T-helper 1 cell (primary cell): Measurements from ENCODE around the gene MIOX.

ENCODE experiments used
- DNase-seq, 5 donors: peaks; one replicate each; pipeline ENCODE4 v3.0.0-alpha.2; 2012 to 2020

MIOX gene

DNA sequence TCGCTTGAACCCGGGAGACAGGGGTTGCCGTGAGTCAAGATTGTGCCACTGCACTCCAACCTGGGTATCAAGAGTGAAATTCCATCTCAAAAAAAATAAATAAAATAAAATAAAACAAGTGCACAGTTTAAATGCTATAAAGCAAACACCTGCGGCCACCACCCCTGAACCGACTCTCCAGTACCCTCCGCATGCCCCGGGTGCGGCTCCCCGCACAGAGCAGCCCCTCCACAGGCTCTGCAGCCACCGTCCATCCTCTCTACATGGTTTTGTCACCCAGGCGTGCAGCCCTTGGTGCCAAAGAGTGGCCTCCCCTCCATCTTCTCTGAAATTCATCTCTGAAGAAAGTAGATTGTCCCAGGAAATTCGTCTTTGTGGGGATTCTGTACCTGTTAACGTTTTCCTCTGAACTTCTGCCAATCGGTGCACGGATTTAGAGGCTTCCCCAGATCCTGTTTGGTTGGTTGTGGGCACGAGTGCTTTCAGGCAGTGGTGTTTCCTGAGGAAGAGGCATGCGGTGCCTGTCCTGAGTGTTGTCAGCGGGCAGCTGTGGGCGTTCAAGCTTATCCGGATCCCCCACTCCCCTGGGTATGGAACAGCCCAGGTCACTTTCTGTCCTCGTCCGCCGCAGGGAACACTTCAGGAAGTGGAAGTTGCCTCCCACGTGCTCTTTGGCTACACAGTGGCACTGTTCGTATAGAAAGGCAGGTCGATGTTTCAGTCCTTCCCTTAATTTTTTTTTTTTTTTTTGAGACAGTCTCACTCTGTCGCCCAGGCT lies 4.1 kb downstream of the MIOX start:
- DNase-seq: no peak

DNA sequence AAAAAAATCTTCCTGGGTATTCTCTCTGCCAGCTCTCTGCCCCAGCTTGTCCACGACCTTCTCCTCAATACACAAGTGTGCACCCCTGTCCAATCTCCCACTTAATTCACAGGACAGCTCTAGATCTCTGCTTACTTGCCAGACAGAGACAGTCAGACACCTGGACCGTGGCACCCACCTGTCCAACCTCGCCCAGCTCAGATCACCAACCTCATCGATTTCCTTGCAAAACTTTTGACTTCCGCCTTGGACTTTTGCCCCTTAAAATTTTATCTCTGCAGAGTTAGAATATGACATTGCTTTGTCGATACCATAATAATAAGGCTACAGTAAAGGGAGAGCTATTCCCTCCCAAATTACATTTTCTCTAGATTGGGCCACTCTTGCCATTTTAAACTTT lies 10.4 kb downstream of the MIOX start:
- no peak for DNase-seq

DNA sequence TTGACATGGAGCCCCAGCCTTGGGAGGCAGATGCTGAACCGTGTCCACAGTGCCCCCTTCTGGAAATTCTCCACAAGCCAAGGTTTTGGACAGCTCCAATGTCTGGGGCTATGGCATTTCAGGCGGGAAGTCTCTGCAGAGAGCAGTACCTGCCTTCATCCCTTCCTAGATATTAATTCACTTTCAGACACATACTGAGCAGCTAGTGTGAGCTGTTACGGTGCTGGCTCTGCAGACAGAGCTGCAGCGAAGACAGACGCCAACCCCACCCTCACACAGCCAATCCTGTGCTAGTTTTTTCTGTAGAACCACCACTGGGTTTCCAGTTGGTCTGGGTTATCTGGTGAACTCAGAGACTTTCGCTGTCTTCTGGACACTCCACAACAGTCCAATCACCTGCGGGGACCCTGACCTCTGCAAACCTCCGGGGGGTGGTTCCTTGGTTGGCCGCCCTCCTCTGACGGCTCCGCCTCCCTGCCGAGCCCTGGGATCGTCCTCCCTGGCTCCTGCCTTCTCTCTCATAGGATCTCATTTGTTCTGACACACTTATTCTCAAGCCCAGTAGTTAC lies 11.7 kb downstream of the MIOX start:
- DNase-seq: peak in 4 of 5 donors; percentile 47 to 64 (median 57)

DNA sequence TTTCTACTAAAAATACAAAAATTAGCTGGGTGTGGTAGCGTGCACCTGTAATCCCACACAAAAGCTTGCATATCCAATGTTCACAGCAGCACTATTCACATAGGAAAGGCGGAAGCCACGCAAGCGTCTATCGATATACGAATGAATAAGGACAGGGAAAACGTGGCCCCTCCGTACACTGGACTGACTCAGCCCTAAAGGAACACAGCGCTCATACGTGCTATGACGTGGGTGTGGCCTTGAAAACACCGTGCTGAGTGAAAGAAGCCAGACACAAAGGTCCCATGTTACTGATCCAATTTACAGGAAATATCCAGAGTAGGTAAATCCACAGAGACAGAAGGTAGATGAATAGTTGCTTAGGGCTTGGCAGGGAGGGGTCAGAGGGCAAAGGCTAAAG lies 13.8 kb downstream of the MIOX start:
- DNase-seq: no peak

DNA sequence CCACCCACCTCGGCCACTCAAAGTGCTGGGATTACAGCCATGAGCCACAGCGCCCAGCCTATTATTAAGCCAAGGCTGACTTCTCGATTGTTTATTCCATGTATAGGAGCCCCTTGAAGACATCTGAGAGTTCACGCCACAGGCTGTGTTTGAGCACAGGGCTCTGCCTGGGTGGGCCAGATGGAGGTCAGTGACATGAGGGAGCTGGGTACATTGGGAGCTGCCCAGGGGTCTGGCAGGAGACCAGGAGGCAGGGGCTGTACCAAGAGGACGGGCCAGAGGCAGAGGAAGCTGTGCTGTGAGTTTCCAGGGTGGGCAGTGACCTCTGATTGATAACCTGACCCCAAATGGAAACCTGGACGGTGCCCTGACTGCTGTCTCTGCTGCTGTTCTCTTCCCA lies 15.4 kb downstream of the MIOX start:
- no peak for DNase-seq

DNA sequence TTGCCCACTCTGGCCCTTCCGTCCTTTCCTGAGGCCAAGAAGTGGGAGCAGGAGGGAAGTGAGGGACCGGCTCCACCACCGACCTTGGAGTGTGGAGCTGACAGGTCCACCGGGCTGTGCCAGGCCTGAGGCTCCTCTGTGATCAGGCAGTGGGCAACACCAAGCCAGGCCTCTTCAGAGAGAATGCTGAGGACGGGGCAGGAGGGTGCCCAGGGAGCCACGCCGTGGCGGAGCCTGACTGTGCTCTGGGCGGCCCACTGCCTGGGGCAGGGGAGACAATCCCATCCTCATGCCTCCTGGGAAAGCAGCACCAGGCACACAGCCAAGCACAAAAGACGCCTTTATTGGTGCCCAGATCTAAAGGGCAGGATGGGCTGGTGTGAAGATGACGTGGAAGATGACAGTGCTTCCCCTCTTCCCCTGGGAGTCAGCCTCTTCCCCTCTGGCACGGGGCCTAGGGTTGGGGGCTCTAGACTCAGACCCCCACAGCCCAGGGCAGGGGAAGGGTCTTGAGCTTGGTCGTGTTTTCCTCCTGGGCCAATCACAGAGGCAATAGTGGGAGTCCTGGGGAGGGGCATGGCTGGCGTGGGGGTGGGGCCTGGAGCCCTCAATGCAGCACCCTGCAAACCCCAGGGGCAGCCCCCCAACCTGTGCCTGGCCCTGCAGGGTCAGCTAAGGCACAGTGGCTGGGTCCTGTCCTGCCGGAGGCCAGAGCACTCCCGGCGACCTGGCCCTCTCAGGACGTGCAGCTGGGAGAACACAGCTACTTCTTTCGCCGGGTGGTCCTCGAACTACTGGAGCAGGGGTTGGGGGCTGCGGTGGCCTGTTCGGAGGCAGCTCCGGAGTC lies 16.2 kb downstream of the MIOX start:
- no peak for DNase-seq

DNA sequence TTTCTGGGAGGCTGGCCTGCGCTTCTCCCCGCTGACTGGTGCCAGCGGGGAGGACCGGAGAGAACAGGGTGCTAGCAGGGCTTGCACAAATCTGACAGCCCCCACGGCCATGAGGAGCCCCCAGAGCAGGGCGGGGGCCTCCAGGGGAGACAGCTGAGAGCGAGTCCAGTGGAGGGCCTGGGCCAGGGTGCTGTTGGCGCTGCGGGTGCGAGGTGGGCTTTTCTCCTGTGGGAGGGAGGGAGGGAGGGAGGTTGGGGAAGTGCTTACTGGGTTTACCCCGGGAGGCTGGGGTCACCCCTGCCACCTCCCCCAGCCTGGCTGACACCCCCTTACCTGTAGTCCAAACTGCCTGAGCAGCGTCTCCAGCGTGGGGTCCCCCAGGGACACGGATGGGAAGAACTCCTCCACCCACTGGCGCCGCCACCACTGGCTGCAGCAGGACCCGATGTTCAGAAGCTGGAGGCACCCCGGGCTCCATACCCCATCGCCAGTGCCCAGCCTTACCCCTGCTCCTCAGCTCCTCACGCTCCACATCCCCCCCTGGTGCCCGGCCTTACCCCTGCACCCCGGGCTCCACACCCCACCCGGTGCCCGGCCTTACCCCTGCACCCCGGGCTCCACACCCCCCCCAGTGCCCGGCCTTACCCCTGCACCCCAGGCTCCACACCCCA lies 17.0 kb downstream of the MIOX start:
- peak in 1 of 5 donors; percentile 22 for DNase-seq

DNA sequence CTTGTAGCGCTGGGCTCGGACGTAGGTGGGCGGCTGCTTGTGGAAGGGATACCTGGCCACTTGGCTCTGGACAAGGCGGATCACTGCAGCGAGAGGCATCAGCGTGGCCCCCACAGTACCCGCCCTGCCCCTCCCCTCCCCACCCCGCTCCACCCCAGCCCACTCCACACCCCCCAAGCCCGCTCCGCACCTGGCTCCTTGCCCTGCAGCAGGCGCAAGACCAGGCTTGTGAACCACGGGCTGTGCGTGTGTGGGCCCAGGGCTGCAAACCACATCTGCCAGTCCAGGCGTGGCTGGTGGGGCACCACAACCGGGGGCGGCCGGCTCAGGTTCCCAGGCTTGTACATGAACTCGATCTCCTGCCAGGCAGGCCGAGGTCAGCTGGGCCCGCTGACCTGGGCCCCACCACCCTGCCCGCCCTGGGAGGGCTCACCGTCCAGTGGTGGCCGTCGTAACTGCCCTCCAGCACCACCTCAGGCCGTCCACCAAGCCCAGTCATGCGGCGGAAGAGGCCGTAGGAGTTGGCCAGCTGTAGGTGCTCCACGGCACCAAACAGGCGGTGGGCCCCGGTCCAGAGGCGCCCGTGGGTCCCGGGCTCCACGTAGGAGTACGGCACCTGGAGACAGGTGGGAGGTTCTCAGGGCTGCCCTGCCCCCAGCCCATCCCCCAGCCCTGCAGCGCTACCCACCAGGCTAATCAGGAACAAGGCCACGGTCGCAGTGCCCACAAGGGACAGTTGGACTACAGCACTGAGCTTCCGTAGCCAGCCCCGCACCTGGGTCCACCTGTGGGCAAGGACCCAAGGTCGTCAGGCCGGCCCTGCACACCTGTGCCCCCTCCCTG lies 17.9 kb downstream of the MIOX start:
- peak in 1 of 5 donors; percentile 12 for DNase-seq

DNA sequence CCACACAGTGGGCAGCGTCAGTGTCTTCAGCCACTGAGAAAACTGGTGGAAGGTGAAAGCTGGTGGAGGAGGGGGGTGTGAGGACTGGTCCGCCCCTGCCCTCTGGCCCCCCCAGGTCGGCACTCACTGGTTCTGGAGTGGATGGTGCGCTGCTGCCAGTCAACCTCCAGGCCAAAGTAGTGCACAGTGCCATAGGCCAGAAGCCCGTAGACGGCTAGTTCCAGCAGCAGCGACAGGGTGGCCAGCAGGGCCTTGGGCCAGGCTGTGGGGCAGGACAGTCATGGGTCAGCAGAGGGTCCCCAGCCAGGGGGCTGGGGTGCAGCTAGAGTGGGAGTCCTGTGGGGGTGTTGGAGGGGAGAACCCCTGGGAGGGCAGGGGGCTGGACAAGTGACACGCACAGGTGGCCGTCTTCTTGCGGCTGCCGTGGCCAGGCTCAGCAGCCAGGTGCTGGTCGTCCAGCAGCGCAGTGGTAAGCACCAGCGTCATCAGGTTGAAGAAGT lies 18.7 kb downstream of the MIOX start:
- DNase-seq: no peak

DNA sequence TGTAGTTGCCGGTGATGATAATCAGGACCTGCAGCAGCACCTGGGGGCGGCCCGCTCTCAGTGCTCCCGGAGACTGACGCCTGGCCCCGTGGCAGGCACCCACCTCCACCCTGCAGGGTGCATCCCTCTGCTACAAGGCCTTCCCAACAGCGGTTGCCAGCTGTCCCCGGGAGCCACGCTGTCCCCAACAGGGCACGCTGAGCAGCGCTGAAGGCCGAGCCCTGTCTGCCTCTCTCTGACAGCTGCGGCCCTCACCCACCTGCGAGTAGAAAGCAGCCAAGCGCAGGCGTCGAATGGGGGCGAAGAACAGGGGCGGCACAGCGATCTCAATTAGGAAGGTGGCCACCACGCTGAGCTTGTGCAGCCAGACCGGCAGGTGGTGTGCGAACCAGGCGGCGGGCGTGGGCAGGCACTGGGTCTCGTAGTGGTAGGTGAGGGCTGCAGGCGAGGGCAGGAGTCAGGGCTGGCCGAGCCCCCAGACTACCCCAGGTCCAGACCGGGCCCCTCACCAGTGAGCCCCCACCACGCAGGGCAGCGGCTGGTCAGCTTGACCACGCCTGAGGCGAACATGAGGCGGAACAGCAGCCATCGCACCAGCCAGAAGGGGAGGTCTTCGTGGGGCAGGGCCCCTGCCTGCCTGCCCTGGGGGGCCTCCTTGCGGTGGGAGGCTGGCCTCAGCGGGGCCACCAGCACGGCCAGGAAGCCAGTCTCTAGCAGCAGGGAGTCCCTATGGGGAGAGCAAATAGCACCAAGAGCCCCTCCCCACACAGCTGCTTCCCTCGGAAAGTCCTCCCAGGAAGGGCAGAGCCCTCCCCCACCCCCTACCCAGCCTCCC lies 19.3 kb downstream of the MIOX start:
- DNase-seq: peak in 1 of 5 donors; percentile 10

DNA sequence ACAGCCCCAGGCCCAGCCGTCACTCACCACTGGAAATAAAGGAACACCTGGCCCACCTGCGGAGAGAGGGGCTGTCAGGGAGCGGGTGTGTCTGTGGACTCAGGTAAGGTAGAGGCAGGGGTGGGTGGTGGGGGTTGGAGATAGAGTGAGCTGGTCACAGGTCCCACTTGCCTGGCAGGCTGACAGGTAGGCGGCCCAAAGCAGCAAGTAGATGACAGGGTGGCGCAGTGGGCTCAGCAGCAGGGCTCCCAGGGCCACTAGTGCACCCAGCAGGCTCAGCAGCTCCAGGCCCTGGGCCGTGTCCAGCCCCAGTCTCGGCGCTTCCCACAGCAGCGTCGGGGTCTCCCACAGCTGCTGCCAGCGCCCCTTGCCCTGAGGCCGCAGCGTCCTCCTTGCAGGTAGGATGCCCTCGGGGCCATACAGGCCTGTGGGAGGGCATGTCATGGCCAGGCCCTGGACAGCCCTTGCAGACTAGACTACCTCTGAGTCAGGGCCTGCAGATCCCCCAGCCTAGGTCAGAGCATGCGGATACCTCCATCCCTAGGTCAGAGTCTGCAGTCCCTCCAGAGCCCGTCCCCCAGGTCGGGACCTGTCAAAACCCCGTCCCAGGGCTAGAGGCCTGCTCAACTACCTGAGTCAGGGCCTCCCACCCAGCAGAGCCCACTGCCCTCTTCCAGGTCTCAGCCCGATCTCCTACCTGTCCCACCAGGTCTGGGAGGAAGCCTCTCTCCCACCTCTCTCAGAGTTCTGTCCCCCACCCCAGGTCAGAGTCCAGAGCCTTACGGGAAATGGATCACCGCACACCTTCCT lies 20.2 kb downstream of the MIOX start:
- DNase-seq: peak in 1 of 5 donors; percentile 15

DNA sequence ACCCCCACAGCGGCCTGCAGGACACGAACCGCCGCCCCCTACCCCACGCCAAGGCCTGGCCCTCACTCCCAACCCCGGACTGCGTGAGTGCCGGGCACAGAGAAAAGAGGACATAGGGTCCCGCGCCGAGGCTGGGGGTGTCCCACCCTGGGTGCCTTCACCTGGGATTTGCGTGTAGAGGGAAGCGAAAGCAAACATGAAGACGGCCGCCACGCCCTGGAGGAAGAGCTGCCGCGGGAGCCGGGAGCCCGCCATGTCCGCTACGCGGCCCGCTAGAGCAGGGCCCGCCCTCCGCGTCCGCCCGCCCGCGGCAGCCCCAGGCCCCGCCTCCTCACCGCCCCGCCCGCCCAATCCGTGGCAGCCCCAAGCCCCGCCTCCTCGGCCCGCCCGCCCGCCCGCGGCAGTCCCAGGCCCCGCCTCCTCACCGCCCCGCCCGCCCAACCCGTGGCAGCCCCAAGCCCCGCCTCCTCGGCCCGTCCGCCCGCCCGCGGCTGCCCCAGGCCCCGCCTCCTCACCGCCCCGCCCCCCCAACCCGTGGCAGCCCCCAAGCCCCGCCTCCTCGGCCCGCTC lies 20.8 kb downstream of the MIOX start, which contains the start of gene LMF2:
Gene LMF2, minus strand, starts transcription at position 282 of the 570 bp plus-strand sequence. Its CDS starts 27 bp downstream, at position 255.
- DNase-seq: peak in 4 of 5 donors; percentile 88 to 97 (median 90)

DNA sequence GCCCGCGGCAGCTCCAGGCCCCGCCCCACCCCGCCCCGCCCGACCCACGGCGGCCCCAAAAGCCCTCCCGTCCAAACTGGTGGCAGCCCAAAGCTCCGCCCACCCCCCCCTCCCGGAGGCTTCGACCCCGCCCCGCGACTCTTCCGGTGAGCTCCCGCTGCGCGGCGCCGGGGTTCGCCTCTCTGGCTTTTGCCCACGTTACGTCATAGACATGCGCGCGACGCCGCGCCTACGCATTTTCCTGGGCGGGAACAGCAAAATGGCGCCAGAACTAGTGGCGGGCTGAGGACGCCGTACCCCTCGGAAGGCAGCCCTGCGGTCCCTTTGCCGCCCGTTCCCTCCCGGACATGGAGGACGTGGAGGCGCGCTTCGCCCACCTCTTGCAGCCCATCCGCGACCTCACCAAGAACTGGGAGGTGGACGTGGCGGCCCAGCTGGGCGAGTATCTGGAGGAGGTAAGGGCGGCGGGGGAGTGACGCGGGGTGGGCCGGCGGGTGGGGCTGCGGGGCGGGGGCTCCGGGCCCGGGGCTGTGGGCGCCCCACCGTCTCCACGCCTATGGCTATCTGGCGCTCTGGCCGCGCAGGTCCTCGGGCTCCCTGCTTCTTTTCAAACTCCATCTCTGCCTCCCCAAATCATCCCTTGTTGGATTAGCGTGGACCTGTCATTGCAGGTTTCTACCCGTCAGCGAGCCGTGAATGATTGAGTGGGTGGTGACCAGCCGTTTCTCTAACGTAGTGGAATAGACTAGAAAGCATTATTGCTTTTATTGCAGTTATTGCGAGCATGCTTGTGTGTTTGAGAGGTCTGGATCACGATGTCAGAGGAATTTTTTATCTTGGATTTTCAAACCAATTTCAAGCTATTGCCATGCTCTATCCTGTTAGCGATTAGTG lies 21.6 kb downstream of the MIOX start, which contains the start of gene NCAPH2:
Gene NCAPH2, plus strand, starts transcription at position 234 of the 894 bp plus-strand sequence. Its CDS starts 114 bp downstream, at position 348.
- peak in 4 of 5 donors; percentile 94 to 99 (median 96) for DNase-seq

DNA sequence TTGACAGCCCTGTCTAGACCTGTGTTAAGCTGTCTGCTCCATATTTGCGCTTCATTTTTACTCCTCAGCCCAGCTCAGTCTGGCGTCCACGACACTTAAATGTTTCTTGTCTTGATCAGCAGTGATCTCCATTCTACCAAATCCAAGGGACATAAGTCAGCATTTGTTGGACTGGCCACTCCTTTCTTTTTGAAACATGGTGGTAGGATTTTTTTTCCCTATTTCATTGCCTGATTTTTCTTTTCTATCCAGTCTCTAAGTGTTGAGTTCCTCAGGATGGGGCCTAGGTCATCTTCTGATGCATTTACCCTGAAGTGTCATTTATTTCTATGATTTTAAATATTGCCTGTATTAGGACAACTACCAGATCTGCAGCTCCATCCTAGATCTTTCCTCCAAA lies 22.2 kb downstream of the MIOX start:
- no peak for DNase-seq

DNA sequence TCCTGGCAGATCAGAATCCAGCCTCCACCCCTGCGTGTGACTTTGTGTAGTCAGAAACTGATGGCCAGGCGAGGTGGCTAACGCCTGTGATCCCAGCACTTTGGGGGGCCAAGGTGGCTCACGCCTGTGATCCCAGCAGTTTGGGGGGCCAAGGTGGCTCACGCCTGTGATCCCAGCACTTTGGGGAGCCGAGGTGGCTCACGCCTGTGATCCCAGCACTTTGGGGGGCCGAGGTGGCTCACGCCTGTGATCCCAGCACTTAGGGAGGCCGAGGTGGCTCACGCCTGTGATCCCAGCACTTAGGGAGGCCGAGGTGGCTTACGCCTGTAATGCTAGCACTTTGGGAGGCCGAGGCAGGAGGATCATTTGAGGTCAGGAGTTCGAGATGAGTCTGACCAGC lies 26.5 kb downstream of the MIOX start:
- DNase-seq: no peak

DNA sequence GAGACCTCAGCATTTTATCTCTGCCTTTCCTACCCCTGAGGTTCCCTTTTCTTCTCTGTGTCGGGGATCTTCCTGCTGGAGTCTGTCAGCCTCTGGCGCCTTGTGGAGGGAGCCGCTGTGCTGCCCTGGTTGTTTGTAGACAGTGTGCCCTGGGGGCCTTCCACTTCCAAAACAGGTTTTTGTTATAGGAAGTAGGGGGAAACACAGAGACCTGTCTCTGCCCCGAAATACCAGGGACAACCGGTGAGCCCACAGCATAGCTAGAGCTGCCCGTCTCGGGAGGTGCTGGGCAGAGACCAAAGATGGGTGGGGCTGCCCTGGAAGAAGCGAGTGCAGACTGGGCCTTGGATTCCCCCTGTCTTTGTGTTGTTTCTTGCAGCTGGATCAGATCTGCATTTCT lies 29.4 kb downstream of the MIOX start:
- no peak for DNase-seq

DNA sequence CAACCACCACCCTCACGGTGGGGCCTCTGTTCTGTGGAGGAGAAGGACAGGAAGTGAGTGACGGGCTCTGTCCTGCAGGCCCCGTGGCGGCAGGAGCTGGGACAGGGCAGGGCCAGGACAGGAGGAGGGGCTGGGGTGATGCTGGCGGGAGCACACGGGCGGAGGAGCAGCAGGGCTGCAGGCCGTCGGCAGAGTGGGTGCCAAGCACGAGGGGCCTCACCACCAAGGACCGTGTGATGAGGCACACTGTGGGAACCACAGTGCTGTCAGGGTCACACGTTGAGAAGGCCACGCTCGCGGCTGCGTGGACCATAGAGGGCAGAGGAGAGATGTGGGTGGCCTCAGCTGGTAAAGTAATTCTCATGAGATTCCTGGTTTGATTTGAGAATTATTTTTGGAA lies 30.2 kb downstream of the MIOX start:
- DNase-seq: no peak
